CD4-positive, alpha-beta T cell treated with Interleukin-12 subunit alpha and Interleukin-12 subunit beta, for 1 hour (primary cell): Measurements from ENCODE around the gene NCOA7.
"Not testable (repeated sequence)": the region's sequence is repeated elsewhere in the genome, so short reads cannot be mapped to it uniquely, and the experiment has no call there.

Experiments used
- DNase-seq: peaks from one replicate; pipeline ENCODE4 v3.0.0-alpha.2; 2020

Gene NCOA7

DNA sequence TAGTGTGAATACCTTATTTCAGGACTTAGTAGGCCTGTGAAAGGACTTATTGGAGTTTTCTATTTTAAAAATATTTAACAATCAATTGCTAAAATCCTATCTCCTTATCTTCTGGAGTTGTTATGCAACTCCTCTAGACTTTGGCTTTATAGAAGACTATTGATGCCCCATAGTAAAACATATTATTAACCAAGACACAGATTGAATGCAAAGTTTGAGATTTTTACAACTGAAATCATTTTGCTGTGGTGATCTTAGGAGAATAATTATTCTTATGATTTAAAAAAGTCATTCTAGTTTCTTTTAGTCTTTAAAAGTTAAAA lies 36.9 kb upstream of the NCOA7 start:
- DNase-seq: no peak

DNA sequence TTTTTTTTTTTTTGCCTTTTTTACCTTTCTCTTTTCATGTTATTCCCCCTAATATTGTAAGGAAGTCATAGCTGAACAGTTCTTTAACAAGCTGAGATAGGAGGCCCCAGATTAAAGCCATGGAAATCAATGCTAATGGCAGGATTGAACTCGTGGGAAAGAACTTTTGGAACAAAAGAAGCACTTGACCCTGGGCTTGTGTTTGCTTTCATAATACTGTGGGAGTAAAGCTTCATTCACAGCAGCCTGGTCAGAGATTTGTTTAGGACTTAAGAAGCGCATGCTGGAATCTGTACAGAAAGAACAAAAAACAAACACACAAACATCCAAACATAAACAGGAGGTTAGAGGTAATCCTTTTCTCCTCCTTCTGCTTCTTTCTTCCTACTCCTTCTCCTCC lies 36.2 kb upstream of the NCOA7 start:
- DNase-seq: no peak

DNA sequence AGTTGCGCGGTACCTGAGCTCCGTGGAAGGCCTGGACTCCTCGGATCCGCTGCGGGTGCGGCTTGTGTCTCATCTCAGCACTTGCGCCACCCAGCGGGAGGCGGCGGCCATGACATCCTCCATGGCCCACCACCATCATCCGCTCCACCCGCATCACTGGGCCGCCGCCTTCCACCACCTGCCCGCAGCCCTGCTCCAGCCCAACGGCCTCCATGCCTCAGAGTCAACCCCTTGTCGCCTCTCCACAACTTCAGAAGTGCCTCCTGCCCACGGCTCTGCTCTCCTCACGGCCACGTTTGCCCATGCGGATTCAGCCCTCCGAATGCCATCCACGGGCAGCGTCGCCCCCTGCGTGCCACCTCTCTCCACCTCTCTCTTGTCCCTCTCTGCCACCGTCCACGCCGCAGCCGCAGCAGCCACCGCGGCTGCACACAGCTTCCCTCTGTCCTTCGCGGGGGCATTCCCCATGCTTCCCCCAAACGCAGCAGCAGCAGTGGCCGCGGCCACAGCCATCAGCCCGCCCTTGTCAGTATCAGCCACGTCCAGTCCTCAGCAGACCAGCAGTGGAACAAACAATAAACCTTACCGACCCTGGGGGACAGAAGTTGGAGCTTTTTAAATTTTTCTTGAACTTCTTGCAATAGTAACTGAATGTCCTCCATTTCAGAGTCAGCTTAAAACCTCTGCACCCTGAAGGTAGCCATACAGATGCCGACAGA lies 31.4 kb upstream of the NCOA7 start:
- DNase-seq: no peak

DNA sequence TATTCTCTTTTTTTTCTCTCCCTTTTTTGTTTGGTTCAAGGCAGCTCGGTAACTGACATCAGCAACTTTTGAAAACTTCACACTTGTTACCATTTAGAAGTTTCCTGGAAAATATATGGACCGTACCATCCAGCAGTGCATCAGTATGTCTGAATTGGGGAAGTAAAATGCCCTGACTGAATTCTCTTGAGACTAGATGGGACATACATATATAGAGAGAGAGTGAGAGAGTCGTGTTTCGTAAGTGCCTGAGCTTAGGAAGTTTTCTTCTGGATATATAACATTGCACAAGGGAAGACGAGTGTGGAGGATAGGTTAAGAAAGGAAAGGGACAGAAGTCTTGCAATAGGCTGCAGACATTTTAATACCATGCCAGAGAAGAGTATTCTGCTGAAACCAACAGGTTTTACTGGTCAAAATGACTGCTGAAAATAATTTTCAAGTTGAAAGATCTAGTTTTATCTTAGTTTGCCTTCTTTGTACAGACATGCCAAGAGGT lies 30.8 kb upstream of the NCOA7 start:
- DNase-seq: no peak

DNA sequence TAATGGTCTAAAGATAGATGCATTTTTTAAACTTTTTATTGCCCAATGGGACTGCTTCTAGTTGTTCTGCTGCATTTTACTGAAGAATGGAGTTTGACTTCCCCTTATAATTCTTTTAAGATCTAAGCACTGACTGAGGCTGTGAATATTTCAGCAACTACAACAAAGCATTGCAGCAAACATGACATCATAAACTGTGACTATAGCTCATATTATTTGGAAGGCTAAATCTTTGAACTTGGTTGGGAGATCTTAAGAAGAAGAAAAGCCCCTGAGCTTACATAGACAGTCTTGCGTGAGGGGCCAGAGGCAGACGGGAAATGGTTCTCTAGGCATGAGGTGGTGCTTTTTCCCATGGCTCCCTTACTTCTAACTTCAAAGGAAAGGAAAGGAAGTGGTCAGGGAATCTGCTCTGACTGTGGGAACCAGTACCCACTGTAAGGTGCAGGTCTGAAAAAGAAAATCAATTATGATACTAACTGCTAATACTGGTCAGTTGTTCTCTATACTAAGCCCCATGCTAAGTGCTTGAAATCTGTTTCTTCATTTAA lies 26.6 kb upstream of the NCOA7 start:
- DNase-seq: no peak

DNA sequence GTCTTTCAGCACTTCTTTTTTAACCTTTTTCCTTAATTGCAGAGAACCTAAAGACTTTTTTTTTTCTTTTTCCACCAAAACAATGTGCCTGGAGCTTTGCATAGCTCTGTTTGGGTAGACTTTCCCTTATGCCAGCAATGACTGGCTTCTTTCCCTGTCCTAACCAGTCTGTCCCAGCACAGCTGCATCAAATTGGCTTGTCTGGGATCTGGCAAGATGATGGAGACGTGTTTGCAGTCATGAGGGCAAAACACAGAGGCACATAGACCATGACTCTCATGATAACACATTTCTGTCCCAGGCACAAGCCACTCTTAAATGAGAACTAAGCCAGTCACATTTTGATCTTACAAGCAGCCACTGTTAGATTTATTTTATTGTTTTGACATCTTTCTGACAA lies 24.8 kb upstream of the NCOA7 start:
- no peak for DNase-seq

DNA sequence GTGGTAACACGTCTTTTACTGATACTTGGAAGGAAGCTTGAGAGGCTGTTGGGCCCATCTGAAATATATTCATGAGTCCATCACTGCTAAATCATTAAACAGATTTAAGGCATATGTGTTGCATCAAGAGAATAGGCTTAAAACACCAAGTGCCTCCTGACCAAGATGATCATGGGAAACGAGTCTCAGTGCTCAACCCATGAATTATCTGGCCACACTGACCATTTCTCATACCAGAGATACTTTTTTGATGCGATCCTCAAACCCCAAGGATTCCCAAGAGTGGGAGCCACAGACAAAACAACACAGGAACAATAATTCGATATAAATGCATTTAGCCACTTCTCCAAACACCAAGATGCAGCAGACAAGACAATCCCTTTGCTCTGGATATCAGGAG lies 24.1 kb upstream of the NCOA7 start:
- DNase-seq: no peak

DNA sequence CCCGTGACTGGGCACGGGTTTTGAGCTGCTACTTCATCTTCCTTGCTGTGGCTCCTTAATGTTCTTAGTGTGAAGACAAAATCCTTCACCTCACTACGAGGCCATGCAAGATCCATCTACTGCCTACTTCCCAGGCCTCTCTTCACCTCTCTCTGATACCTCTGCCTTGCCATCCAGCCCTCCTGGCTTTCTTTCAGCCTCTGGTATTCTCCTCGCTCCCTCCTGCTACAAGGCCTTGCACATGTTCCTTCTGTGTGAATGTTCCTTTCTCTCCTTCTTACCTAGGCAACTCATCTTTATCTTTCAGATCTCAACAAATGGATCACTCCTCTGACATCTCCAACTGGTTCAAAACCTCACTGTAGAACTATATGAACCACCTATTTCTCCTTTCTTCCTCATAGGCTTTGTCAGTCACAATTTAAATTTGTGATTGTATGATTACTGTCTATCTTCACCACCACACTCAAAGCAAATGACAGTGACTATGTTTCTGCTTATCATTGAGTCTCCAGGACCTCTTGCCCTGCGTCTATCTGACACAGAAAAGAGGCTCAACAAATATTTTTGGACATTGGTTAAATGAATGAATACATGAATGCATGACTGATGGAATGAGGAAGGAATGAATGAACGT lies 21.5 kb upstream of the NCOA7 start:
- no peak for DNase-seq

DNA sequence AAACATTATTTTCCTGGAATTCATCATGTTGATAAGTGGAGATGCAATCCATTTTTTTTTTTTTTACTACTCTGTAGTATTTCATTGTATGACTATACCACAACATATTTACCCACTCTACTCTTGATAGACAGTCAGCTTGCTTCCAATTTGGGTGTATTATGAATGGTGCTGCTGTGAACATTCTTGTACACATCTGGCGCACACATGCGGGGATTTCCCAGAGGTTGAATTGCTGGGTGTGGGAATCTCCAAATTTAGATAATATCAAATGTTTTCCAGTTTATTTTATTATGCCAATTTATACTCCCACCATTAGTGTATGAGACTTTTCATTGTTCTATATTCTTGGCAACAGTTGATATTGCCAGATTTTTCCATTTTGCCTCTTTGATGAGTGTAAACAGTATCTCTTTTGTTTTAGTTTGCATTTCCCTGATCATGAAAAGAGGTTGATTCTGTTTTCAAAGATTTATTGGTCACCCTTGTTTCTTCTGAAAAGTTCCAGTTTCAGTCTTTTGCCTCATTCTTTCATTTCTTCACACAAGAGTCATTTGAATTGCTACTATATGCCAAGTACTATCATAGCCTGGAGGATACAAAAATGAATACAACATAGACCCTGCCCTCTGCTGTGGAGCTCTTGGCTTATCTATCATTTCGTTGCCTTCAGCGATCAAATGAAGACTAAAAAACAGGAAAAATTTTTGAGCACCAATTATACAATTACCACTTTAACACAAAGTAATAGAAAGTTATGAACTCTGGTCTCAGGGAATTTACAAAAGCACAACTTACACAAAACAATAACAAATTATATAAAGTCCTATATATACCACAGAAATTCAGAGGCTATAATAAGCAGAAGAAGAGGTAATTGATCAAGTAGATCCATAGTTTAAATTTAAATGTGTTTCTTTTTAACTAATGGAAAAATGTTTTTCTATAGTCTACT lies 17.1 kb upstream of the NCOA7 start:
- DNase-seq: no peak

DNA sequence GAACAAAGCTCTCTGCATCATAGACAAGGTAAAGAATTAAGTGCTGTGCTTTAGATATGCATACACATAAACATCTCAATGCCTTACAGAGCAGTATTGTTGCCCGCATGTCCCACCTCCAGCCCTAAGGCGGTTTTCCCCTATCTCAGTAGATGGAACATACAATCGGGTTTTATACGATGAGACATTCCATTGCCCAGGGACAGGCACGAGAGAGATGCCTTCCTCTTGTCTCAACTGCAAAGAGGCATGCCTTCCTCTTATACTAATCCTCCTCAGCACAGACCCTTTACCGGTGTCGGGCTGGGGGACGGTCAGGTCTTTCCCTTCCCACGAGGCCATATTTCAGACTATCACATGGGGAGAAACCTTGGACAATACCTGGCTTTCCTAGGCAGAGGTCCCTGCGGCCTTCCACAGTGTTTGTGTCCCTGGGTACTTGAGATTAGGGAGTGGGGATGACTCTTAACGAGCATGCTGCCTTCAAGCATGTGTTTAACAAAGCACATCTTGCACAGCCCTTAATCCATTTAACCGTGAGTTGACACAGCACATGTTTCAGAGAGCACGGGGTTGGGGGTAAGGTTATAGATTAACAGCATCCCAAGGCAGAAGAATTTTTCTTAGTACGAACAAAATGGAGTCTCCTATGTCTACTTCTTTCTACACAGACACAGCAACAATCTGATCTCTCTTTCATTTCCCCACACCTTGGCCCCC lies 14.5 kb upstream of the NCOA7 start:
- DNase-seq: not testable (repeated sequence)

DNA sequence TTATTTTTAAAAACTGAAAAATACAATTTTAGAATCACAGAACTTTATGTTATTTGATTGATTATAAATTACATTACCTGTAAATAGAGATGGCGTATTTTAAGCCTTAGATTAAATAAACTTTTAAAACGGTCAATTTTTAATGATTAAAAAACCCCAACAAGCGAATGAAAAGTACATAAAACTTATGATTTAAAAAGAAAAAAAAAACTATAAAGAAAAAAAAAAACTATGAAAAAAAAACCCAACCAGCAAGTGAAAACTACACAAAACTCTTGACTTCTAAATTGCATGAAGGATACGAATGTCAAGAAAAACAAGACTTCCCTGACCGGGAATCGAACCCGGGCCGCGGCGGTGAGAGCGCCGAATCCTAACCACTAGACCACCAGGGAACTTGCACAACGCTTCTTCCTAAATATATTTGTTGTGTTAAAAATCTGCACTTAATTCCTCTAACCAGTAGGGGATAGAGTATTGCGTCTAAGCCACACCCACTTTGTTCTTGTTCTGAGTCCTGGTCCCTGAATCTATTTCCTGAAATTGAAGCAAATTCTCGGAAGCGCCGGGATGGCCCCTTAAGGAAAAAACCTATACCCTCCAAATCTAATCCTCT lies 10.7 kb upstream of the NCOA7 start:
- peak; percentile 94 for DNase-seq

DNA sequence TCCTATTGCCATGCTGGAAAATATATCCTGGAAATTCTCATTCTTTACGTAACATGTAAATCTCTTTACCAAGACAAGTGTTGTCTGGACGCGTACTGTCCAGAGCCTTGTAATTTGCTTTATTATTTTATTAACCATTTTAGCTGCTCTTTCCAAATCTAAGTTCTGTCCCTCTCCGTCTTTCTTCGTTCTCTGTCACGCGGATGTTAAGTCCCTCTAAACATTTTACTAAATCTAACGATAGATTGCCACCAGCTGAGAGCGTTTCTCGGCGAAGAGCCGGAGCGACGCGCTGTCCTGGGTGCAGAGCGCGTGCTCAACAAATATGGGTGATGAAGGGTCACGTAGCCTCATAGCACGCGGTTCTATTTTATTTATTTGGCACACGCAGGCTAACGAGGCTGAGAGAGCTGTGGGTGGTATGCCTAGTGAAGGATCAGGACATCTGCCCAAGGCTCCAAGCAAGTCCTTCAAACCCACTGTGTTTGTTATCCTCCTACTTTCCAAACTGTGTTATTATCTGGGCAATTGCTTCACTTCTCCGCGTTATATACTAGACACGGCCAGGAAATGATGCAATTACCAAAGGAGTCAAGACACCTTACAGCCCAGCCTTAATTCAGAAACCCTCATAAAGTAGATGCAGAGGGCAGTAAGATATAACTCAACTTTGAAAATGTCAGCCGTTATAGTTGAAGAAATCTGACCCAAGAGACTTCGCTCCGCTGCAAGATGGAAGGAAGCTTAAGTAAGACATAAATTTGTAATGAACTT lies 10.0 kb upstream of the NCOA7 start:
- DNase-seq: peak; percentile 80

DNA sequence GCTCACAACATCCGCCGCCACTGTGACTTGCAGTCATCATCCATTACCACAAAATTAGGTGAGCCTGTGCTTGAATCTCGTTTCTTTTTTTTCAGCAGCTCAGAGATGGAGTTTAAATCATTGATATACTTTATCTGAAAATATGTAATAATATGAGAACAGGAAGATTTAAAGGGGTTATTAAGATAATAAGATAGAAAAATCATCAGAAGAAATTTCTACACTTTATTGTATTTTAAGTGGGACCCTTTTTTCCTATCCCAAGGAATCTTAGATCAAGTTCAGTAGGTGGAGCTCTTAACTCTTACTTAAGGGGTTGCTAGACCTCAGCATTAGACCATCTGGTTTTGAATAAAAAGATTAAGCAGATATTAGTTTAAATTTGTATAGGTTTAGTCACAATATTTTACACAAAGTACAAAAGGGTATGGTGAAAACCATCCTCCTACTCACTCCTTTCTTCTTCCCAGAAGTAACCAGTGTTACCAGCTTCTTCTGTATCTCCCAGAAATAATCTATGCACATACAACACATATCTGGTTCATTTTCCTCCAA lies 9.4 kb upstream of the NCOA7 start:
- no peak for DNase-seq

DNA sequence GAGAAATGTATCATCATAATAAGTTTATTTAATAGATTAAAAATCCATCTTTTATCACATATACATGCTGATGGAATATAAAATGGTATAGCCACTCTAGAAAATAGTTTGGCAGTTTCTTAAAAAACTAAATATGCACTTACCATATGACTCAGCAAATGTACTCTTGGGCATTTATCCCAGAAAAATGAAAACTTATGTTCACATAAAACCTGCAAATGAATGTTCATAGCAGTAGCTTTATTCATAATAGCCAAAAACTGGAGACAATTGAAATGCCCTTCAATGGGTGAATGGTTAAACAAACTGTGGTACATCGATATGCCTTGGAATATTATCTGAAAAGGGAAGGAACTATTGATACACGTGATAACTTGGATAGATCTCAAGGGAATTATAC lies 6.4 kb upstream of the NCOA7 start:
- DNase-seq: no peak

DNA sequence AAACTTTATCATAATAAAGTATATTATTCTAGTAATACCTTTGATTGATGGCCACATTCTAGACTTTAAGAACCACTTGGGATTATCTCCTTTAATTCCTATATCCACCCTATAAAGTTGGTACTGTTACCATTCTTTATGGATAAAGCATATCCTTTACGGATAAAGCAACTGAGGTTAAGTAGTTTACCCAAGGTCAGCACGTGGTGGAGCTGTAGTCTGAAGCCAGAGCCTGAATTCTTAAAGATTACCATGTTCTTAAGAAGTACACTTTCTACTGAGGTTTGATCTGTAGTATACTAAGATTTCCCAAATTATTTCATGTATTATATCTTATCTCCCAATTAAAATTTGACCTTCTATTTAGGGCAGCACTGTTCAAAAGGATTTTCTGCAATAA lies 3.0 kb upstream of the NCOA7 start:
- no peak for DNase-seq

DNA sequence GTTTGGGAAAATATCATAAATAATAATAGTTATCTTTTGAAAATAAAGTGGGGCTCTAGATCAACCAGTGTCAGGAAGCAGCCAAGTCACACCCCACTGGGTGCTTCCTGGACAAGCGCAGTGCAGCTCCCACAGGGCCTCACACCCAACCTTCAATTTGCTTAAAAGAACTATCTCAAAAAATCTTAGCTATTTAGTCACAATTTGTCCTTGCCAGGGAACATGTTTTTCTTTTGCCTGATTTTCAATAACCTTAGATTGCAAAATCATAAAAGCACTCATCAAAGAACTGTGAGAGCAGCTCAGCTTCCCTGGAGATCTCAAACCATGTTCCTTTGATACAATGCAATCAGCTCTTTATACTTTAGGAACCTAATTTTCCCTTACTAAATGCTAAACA lies 1.6 kb upstream of the NCOA7 start:
- no peak for DNase-seq

DNA sequence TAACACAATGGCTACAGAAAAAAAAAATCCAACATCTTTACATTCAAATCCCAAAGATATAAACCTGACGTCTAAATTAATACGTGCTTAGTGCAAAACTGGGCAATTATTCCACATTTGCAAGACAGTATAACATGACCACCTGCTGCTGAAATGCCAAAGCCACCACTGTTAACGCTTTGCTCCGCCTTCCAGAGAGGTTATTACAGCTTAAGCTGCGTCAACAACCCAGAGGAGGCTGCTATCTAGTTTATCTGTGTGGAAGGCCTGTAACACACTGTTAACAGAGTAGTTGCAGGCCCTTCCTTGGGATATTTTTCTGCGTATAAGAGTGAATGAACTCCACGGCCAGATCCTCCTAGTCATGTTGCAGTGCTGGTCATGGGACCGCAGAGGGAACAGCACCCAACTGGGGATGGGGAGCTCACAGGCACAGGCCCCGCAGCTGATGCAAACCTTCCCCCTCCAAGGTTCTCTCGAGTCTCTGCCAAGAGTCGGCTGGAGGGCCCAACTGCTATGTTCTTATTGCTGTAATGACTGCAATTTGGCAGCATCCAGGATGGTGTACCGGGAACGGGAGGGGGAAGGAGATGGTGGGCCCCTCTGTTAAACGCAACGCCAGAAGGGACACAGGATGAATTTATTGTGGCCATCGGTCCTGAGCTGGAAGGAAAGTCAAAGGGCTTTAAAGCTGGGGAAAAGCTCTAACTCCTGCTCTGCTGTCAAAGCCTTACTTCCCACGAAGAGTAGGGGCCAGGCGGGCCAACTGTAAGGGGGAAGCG lies 993 bp upstream of the NCOA7 start:
- DNase-seq: peak; percentile 33

DNA sequence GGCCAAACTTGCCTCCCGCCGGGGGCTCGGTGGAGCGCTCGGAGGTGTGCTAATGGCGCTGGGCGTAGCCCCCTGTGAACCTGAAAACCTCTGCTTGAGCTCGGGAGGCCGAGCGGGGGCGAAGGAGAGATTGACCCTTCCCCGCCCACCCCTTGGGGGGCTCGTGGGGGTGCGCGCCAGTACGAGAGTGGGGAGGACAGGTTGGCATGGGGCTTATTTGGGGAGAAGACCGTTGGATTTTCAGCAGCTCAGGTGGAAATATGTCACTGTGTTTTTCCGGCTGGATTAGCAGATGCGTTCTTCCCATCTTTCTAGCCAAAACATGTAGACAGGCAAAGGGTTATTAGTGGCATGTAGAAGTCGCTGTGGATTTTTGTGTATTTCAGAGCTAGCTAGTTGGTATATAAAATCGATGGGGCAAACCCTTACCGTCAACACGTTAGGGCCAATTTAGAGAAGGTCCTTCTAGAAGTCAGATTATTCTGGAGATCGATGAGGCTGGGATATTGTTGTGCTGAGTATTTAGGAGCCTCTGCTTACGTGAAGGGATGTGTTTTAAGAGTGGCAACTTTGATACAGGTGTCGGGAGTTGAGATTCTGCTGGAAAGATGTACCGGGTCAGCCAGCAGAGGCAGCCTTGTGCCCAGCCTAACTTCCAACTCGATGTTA lies 525 bp downstream of the NCOA7 start:
- DNase-seq: peak; percentile 64

DNA sequence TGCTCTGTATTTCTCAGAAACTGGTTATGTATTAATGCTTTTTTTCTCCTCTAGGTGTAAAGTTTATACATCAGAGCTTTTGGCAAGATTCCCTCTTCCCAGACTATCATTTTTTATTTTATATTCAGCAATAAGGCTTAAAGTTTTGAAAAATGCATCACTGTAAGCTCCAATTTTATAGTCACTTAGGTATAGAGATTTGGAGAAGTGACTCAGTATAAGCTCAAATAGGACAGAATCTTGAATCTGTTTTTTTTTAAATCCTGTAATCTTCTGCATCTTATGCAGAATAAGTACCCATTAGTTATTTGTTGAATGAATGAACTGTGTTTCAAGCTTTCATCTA lies 1.0 kb downstream of the NCOA7 start:
- DNase-seq: no peak

DNA sequence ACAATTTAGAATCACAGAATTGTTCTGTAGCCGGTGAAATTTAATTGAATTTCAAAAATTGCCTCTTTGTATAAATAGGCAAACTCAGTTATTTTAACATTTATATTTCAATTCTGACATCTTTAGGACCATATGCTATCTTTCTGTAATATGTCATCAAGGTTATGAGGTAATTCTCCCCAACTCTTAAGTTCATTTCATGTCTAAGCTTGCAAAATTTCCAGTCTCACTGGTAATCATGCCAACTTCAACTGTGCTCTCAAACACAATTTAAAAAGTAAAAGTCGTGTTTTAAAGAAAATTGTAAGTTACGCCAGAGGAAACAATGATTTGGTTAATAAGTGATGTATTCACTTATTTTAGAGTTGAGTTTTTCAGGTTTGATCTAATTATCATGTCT lies 1.4 kb downstream of the NCOA7 start:
- no peak for DNase-seq
